T-helper 2 cell treated with Interferon-gamma antibody and Interleukin-4, amounts not matched to agents 5 μg/mL and 100 μg/mL, for 36 hours (primary cell): ENCODE results near the gene F7.

ENCODE experiments used
- DNase-seq: peaks from one replicate; pipeline ENCODE4 v3.0.0; 2021; ENCODE audit warnings: low spot score
- H3K27ac Mint-ChIP-seq: one replicate; pipeline ENCODE4 v1.8.0; 2021; ENCODE audit warnings: mild to moderate bottlenecking, mixed read lengths
- H3K27me3 Mint-ChIP-seq: one replicate; pipeline ENCODE4 v1.8.0; 2021; ENCODE audit warnings: low read depth, mixed read lengths
- H3K36me3 Mint-ChIP-seq: one replicate; pipeline ENCODE4 v1.8.0; 2021; ENCODE audit warnings: low read depth, mixed read lengths
- H3K4me1 Mint-ChIP-seq: one replicate; pipeline ENCODE4 v1.8.0; 2021; ENCODE audit warnings: low read depth, mixed read lengths
- H3K4me3 Mint-ChIP-seq: one replicate; pipeline ENCODE4 v1.8.0; 2022; ENCODE audit warnings: mild to moderate bottlenecking, moderate library complexity, mixed read lengths
- H3K9me3 Mint-ChIP-seq: one replicate; pipeline ENCODE4 v1.8.0; 2021; ENCODE audit warnings: mixed read lengths

Gene F7

GRCh38 chr13:113126265-113127150 lies 20.9 kb downstream of the F7 start:
- no peaks in the 10 kb centered on the region for H3K36me3 Mint-ChIP-seq
- H3K9me3 Mint-ChIP-seq = no peaks in the 10 kb centered on the region
- no peak for DNase-seq
- peaks cover 32% of the 10 kb centered on the region for H3K27me3 Mint-ChIP-seq
- H3K27ac Mint-ChIP-seq = no peak overlapping the region
- no peak overlapping the region for H3K4me3 Mint-ChIP-seq
- H3K4me1 Mint-ChIP-seq = peaks cover 2% of the 10 kb centered on the region

- no peak for DNase-seq
- H3K36me3 Mint-ChIP-seq = no peaks in the 10 kb centered on the region
- H3K4me1 Mint-ChIP-seq = peaks cover 2% of the 10 kb centered on the region
- no peak overlapping the region for H3K4me3 Mint-ChIP-seq
- no peak overlapping the region for H3K27ac Mint-ChIP-seq
- H3K9me3 Mint-ChIP-seq = no peaks in the 10 kb centered on the region
- peaks cover 51% of the 10 kb centered on the region for H3K27me3 Mint-ChIP-seq
Measured at GRCh38 chr13:113129480-113129879, 23.9 kb downstream of the F7 start.

- H3K27me3 Mint-ChIP-seq = peaks cover 52% of the 10 kb centered on the region
- DNase-seq = no peak
Measured at GRCh38 chr13:113129921-113130750, 24.5 kb downstream of the F7 start.

GRCh38 chr13:113135281-113135760 lies 29.7 kb downstream of the F7 start:
- Mint-ChIP-seq H3K9me3 (no peaks in the 10 kb centered on the region), H3K27me3 (peaks cover 42% of the 10 kb centered on the region), H3K27ac (no peak overlapping the region), H3K36me3 (no peaks in the 10 kb centered on the region), H3K4me1 (no peaks in the 10 kb centered on the region), H3K4me3 (no peak overlapping the region)
- no peak for DNase-seq

More at GRCh38 chr13:113129921-113130750, 24.5 kb downstream of the F7 start:
- Mint-ChIP-seq H3K27ac (no peak overlapping the region), H3K36me3 (no peaks in the 10 kb centered on the region), H3K9me3 (no peaks in the 10 kb centered on the region), H3K4me3 (peak overlapping the region; percentile 15), H3K4me1 (peaks cover 2% of the 10 kb centered on the region)

GRCh38 chr13:113137691-113138298 lies 32.2 kb downstream of the F7 start:
- H3K4me3 Mint-ChIP-seq = no peak overlapping the region
- H3K36me3 Mint-ChIP-seq = no peaks in the 10 kb centered on the region

GRCh38 chr13:113138792-113139551 lies 33.4 kb downstream of the F7 start:
- no peaks in the 10 kb centered on the region for H3K9me3 Mint-ChIP-seq
- no peak for DNase-seq
- no peaks in the 10 kb centered on the region for H3K4me1 Mint-ChIP-seq
- H3K36me3 Mint-ChIP-seq = no peaks in the 10 kb centered on the region
- no peak overlapping the region for H3K4me3 Mint-ChIP-seq
- H3K27me3 Mint-ChIP-seq = peaks cover 17% of the 10 kb centered on the region
- no peak overlapping the region for H3K27ac Mint-ChIP-seq

More at GRCh38 chr13:113137691-113138298, 32.2 kb downstream of the F7 start:
- no peaks in the 10 kb centered on the region for H3K4me1 Mint-ChIP-seq
- no peaks in the 10 kb centered on the region for H3K9me3 Mint-ChIP-seq
- peaks cover 23% of the 10 kb centered on the region for H3K27me3 Mint-ChIP-seq
- no peak for DNase-seq
- H3K27ac Mint-ChIP-seq = no peak overlapping the region

GRCh38 chr13:113139577-113139976 lies 34.0 kb downstream of the F7 start:
- Mint-ChIP-seq H3K36me3 (no peaks in the 10 kb centered on the region), H3K9me3 (no peaks in the 10 kb centered on the region), H3K27me3 (peaks cover 12% of the 10 kb centered on the region), H3K4me1 (no peaks in the 10 kb centered on the region), H3K27ac (no peak overlapping the region), H3K4me3 (no peak overlapping the region)
- no peak for DNase-seq

GRCh38 chr13:113140677-113141600 lies 35.3 kb downstream of the F7 start:
- H3K36me3 Mint-ChIP-seq = no peaks in the 10 kb centered on the region
- H3K4me1 Mint-ChIP-seq = no peaks in the 10 kb centered on the region
- H3K27ac Mint-ChIP-seq = no peak overlapping the region
- H3K9me3 Mint-ChIP-seq = no peaks in the 10 kb centered on the region
- DNase-seq = no peak
- peaks cover 10% of the 10 kb centered on the region for H3K27me3 Mint-ChIP-seq
- no peak overlapping the region for H3K4me3 Mint-ChIP-seq

- no peak for DNase-seq
- H3K4me1 Mint-ChIP-seq = no peaks in the 10 kb centered on the region
- H3K36me3 Mint-ChIP-seq = no peaks in the 10 kb centered on the region
- H3K27me3 Mint-ChIP-seq = peaks cover 8% of the 10 kb centered on the region
- H3K9me3 Mint-ChIP-seq = no peaks in the 10 kb centered on the region
- no peak overlapping the region for H3K4me3 Mint-ChIP-seq
- H3K27ac Mint-ChIP-seq = no peak overlapping the region
Measured at GRCh38 chr13:113141601-113141970, 36.0 kb downstream of the F7 start.

GRCh38 chr13:113142876-113143275 lies 37.3 kb downstream of the F7 start:
- no peaks in the 10 kb centered on the region for H3K36me3 Mint-ChIP-seq
- no peaks in the 10 kb centered on the region for H3K9me3 Mint-ChIP-seq
- peaks cover 5% of the 10 kb centered on the region for H3K27me3 Mint-ChIP-seq
- H3K4me3 Mint-ChIP-seq = no peak overlapping the region
- no peak for DNase-seq
- H3K4me1 Mint-ChIP-seq = no peaks in the 10 kb centered on the region
- no peak overlapping the region for H3K27ac Mint-ChIP-seq

- Mint-ChIP-seq H3K9me3 (no peaks in the 10 kb centered on the region), H3K27ac (no peak overlapping the region), H3K27me3 (peaks cover 3% of the 10 kb centered on the region), H3K36me3 (no peaks in the 10 kb centered on the region), H3K4me1 (no peaks in the 10 kb centered on the region), H3K4me3 (no peak overlapping the region)
- no peak for DNase-seq
Measured at GRCh38 chr13:113143466-113144254, 38.1 kb downstream of the F7 start.

GRCh38 chr13:113144255-113144629 lies 38.7 kb downstream of the F7 start:
- H3K4me3 Mint-ChIP-seq = no peak overlapping the region
- no peak overlapping the region for H3K27ac Mint-ChIP-seq
- H3K4me1 Mint-ChIP-seq = no peaks in the 10 kb centered on the region
- no peaks in the 10 kb centered on the region for H3K9me3 Mint-ChIP-seq
- H3K27me3 Mint-ChIP-seq = no peaks in the 10 kb centered on the region
- no peaks in the 10 kb centered on the region for H3K36me3 Mint-ChIP-seq
- no peak for DNase-seq
